ENCODE measurements around the gene GRIN3B. TPM values are rescaled to one million over a fixed set of nuclear protein-coding genes. Genes with fewer than 3 reads are reported as not detected.

The GRIN3B gene
- total and polyA plus RNA-seq, 9 of the 15 experiments (the other 6 are each of a cell fraction or from before 2014, with no cell fraction given): 0.06 to 0.95 (median 0.19) TPM; not detected in 6

DNA sequence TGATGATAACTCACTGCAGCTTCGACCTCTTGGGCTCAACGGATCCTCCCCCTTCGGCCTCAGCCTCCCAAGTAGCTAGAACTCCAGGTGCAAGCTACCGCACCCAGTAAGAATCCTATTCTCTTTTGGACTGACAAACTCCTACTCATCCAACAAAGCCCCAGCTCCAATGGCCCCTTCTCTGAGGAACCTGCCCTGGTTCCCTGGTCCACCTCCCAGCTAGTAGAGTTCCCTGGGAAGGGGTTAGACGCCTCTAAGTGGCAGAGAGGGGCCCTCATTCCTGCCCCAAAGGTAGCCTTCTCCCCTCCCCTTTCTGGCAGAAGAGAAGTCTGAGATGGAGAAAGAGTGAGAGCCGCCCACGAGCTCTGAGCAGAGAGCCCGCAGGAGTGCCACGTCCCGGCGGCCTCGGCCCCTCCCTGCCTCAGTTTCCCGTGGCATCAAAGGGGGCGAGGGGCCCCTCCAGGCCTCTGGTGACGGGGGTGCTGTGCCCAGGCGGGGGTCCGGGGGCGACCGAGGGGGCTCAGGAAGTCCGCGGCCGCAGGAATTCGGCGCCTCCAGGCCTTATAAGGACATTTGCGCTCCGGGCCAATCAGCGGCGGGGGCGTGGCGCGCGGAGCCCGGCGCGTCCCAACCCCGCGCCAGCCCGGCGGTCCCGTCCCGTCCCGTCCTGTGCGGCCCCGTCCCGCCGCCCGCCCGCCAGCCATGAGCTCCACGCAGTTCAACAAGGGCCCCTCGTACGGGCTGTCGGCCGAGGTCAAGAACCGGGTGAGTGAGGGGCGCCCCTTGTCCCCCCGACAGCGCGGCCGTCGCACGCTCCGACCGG, 26.0 kb downstream of the GRIN3B start, which contains the start of gene CNN2 (continued):
- TF ChIP-seq, protein P1, sequence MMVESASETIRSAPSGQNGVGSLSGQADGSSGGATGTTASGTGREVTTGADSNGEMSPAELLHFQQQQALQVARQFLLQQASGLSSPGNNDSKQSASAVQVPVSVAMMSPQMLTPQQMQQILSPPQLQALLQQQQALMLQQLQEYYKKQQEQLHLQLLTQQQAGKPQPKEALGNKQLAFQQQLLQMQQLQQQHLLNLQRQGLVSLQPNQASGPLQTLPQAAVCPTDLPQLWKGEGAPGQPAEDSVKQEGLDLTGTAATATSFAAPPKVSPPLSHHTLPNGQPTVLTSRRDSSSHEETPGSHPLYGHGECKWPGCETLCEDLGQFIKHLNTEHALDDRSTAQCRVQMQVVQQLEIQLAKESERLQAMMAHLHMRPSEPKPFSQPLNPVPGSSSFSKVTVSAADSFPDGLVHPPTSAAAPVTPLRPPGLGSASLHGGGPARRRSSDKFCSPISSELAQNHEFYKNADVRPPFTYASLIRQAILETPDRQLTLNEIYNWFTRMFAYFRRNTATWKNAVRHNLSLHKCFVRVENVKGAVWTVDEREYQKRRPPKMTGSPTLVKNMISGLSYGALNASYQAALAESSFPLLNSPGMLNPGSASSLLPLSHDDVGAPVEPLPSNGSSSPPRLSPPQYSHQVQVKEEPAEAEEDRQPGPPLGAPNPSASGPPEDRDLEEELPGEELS (CRISPR knock-in tag; IDR thresholded peaks at IDR 0.05; ENCODE audit: borderline replicate concordance): no peak
- TF ChIP-seq PHF21A (IDR thresholded peaks at IDR 0.05; ENCODE audit: borderline replicate concordance, low read depth) (0 out of 2 replicates have a peak, but pooled peaks have one; percentile 45), RBM25 (IDR thresholded peaks at IDR 0.05; ENCODE audit: low read depth, low read length, severe bottlenecking) (peak; percentile 72), ESRRA (IDR thresholded peaks at IDR 0.05; ENCODE audit: borderline replicate concordance, low read depth) (peak; percentile 33; the same call in 1 of the 2 replicates), DACH1 (IDR thresholded peaks at IDR 0.05; ENCODE audit: partially characterized antibody) (no peak), SMARCA5 (IDR thresholded peaks at IDR 0.05) (no peak), GABPB1 (CRISPR knock-in tag; IDR thresholded peaks at IDR 0.05) (peak; percentile 57), ZBTB26 (CRISPR knock-in tag; IDR thresholded peaks at IDR 0.05) (no peak), GTF2E2 (tag; IDR thresholded peaks at IDR 0.05) (0 out of 2 replicates have a peak, but pooled peaks have one; percentile 30), CCNT2 (IDR thresholded peaks at IDR 0.05; ENCODE audit: borderline replicate concordance, extremely low read depth, insufficient read length, low read depth, low read length) (peak; percentile 75), HDGF (IDR thresholded peaks at IDR 0.05) (no peak), XRCC4 (IDR thresholded peaks at IDR 0.05; ENCODE audit: extremely low read depth, insufficient read depth, insufficient read length) (no peak), NFXL1 (CRISPR knock-in tag; IDR thresholded peaks at IDR 0.05) (no peak), RNF2 (IDR thresholded peaks at IDR 0.05) (no peak), SIN3A (IDR thresholded peaks at IDR 0.05; ENCODE audit: borderline replicate concordance in 2 of 2, control insufficient read depth in 1 of 2, low read depth in 2 of 2, low read length in 2 of 2) (peak; percentile 29 to 79; a peak in 1 of 4 replicates), RBM34 (IDR thresholded peaks at IDR 0.05; ENCODE audit: borderline replicate concordance, insufficient read depth, low read length) (no peak), ETS2 (tag; IDR thresholded peaks at IDR 0.05; ENCODE audit: borderline replicate concordance, poor library complexity, severe bottlenecking) (no peak), ZNF24 (IDR thresholded peaks at IDR 0.05) (no peak)
- TF ChIP-seq, protein P2, sequence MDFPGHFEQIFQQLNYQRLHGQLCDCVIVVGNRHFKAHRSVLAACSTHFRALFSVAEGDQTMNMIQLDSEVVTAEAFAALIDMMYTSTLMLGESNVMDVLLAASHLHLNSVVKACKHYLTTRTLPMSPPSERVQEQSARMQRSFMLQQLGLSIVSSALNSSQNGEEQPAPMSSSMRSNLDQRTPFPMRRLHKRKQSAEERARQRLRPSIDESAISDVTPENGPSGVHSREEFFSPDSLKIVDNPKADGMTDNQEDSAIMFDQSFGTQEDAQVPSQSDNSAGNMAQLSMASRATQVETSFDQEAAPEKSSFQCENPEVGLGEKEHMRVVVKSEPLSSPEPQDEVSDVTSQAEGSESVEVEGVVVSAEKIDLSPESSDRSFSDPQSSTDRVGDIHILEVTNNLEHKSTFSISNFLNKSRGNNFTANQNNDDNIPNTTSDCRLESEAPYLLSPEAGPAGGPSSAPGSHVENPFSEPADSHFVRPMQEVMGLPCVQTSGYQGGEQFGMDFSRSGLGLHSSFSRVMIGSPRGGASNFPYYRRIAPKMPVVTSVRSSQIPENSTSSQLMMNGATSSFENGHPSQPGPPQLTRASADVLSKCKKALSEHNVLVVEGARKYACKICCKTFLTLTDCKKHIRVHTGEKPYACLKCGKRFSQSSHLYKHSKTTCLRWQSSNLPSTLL (IDR thresholded peaks at IDR 0.05): no peak
- TF ChIP-seq, protein P3, sequence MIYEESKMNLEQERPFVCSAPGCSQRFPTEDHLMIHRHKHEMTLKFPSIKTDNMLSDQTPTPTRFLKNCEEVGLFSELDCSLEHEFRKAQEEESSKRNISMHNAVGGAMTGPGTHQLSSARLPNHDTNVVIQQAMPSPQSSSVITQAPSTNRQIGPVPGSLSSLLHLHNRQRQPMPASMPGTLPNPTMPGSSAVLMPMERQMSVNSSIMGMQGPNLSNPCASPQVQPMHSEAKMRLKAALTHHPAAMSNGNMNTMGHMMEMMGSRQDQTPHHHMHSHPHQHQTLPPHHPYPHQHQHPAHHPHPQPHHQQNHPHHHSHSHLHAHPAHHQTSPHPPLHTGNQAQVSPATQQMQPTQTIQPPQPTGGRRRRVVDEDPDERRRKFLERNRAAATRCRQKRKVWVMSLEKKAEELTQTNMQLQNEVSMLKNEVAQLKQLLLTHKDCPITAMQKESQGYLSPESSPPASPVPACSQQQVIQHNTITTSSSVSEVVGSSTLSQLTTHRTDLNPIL (CRISPR knock-in tag; IDR thresholded peaks at IDR 0.05): no peak

All from K562 (cell line).